B cell (primary cell): Measurements from ENCODE around the gene CIITA.

ENCODE experiments used
- EZH2 ChIP-seq: IDR thresholded peaks from 2 replicates; pipeline ENCODE4 v1.6.1; 2012; ENCODE audit warnings: borderline replicate concordance, low read depth, mild to moderate bottlenecking, moderate library complexity, low read length; ENCODE audit not compliant: insufficient read depth, poor library complexity, severe bottlenecking
- TF ChIP-seq, protein P1 (sequence below): fragments of 200-600 bp; IDR thresholded peaks from one replicate; pipeline ENCODE4 v1.8.0; 2022; ENCODE audit warnings: antibody characterized with exemption, mild to moderate bottlenecking

DNA sequence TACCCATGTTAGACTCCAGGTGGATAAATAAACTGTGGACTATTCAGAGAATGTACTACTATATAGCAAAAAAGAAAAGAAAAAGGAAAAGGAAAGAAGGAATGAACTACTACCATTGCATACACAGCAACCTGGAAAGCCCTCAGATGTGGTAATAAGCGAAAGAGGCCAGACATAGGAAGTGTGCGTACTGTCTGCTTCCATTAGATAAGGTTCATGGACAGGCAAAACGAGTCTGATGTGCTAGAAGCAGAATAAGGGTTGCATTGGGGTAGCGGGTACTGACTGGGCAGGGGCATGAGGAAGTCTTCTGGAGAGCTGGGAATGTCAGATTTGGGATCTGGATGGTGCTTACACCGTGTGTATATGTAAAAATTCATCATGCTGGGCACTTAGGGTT, 89.1 kb downstream of the CIITA start:
- TF ChIP-seq, protein P1, sequence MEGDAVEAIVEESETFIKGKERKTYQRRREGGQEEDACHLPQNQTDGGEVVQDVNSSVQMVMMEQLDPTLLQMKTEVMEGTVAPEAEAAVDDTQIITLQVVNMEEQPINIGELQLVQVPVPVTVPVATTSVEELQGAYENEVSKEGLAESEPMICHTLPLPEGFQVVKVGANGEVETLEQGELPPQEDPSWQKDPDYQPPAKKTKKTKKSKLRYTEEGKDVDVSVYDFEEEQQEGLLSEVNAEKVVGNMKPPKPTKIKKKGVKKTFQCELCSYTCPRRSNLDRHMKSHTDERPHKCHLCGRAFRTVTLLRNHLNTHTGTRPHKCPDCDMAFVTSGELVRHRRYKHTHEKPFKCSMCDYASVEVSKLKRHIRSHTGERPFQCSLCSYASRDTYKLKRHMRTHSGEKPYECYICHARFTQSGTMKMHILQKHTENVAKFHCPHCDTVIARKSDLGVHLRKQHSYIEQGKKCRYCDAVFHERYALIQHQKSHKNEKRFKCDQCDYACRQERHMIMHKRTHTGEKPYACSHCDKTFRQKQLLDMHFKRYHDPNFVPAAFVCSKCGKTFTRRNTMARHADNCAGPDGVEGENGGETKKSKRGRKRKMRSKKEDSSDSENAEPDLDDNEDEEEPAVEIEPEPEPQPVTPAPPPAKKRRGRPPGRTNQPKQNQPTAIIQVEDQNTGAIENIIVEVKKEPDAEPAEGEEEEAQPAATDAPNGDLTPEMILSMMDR: no peak
- no peak for TF ChIP-seq EZH2
